HepG2 (cell line): ENCODE data around the gene IMMT. TPM values are rescaled to one million over a fixed set of nuclear protein-coding genes. Genes with fewer than 3 reads are reported as not detected.

Experiments used
- CEBPG ChIP-seq: IDR thresholded peaks from 2 replicates; pipeline ENCODE4 v1.6.1; 2016
- FOSL2 ChIP-seq: sonication (generic); formaldehyde crosslinking; IDR thresholded peaks from 2 replicates; pipeline ENCODE4 v1.4.0; 2020; ENCODE audit warnings: missing genetic modification reagents
- HNF4A ChIP-seq: sonication (generic); formaldehyde crosslinking; IDR thresholded peaks from 2 replicates; pipeline ENCODE4 v1.4.0; 2020; ENCODE audit warnings: missing genetic modification reagents
- HNF4G ChIP-seq, 2 experiments: sonication (generic) in 1 of 2; formaldehyde crosslinking in 1 of 2; IDR thresholded peaks; 2 replicates each; pipeline versions ENCODE4 v1.4.0 to v1.6.1; 2011 to 2020; ENCODE audit warnings: borderline replicate concordance in 2 of 2, low read depth in 2 of 2, mild to moderate bottlenecking in 2 of 2, low read length in 1 of 2, missing genetic modification reagents in 1 of 2, moderate library complexity in 1 of 2
- IRX3 ChIP-seq: sonication (generic); formaldehyde crosslinking; IDR thresholded peaks from 2 replicates; pipeline ENCODE4 v1.8.1; 2023; ENCODE audit warnings: mild to moderate bottlenecking, low read depth, missing genetic modification reagents, borderline replicate concordance
- MAF1 ChIP-seq: sonication (generic); formaldehyde crosslinking; IDR thresholded peaks from 2 replicates; pipeline ENCODE4 v1.5.0; 2020; ENCODE audit warnings: missing genetic modification reagents, borderline replicate concordance
- NAIF1 ChIP-seq: sonication (generic); formaldehyde crosslinking; IDR thresholded peaks from 2 replicates; pipeline ENCODE4 v1.5.0; 2020; ENCODE audit warnings: mild to moderate bottlenecking, missing genetic modification reagents, borderline replicate concordance
- NCOA1 ChIP-seq: sonication (generic); formaldehyde crosslinking; IDR thresholded peaks from 2 replicates; pipeline ENCODE4 v1.9.0; 2021; ENCODE audit warnings: missing genetic modification reagents
- NCOA2 ChIP-seq: sonication (generic); formaldehyde crosslinking; IDR thresholded peaks from 2 replicates; pipeline ENCODE4 v1.8.0; 2022; ENCODE audit warnings: inconsistent platforms
- NFE2 ChIP-seq: sonication (generic); formaldehyde crosslinking; IDR thresholded peaks from 2 replicates; pipeline ENCODE4 v1.4.0; 2020; ENCODE audit warnings: missing genetic modification reagents
- NFKBIZ ChIP-seq: IDR thresholded peaks from 2 replicates; pipeline ENCODE4 v1.6.1; 2018; ENCODE audit warnings: missing genetic modification reagents, missing compliant biosample characterization
- RELA ChIP-seq: sonication (generic); formaldehyde crosslinking; IDR thresholded peaks from 2 replicates; pipeline ENCODE4 v1.4.0; 2020; ENCODE audit warnings: missing genetic modification reagents
- RFX5 ChIP-seq: IDR thresholded peaks from 2 replicates; pipeline ENCODE4 v1.6.1; 2011; ENCODE audit warnings: low read depth, low read length, improper control_type of control experiment
- SALL1 ChIP-seq: sonication (generic); formaldehyde crosslinking; IDR thresholded peaks from 2 replicates; pipeline ENCODE4 v1.8.0; 2022; ENCODE audit warnings: mild to moderate bottlenecking, missing genetic modification reagents
- TGIF2 ChIP-seq: IDR thresholded peaks from 2 replicates; pipeline ENCODE4 v1.6.1; 2016; ENCODE audit warnings: control low read depth, missing compliant biosample characterization
- ZFP36L2 ChIP-seq: sonication (generic); formaldehyde crosslinking; IDR thresholded peaks from 2 replicates; pipeline ENCODE4 v1.4.0; 2020; ENCODE audit warnings: missing genetic modification reagents
- ZFY ChIP-seq: sonication (generic); formaldehyde crosslinking; IDR thresholded peaks from 2 replicates; pipeline ENCODE4 v1.4.0; 2020; ENCODE audit warnings: missing genetic modification reagents
- ZNF30 ChIP-seq: sonication (generic); formaldehyde crosslinking; IDR thresholded peaks from 2 replicates; pipeline ENCODE4 v1.5.0; 2020; ENCODE audit warnings: mild to moderate bottlenecking, missing genetic modification reagents
- ZNF33B ChIP-seq: sonication (generic); formaldehyde crosslinking; IDR thresholded peaks from 2 replicates; pipeline ENCODE4 v1.5.1; 2020; ENCODE audit warnings: mild to moderate bottlenecking, missing genetic modification reagents
- ZNF607 ChIP-seq: sonication (generic); formaldehyde crosslinking; IDR thresholded peaks from 2 replicates; pipeline ENCODE4 v1.5.1; 2020; ENCODE audit warnings: missing genetic modification reagents, mild to moderate bottlenecking, borderline replicate concordance
- ZNF639 ChIP-seq: conservative IDR thresholded peaks from 2 replicates; pipeline ENCODE4 v1.6.1; 2018; ENCODE audit warnings: missing genetic modification reagents
- ZNF678 ChIP-seq: sonication (generic); formaldehyde crosslinking; IDR thresholded peaks from 2 replicates; pipeline ENCODE4 v1.4.0; 2020; ENCODE audit warnings: mild to moderate bottlenecking, missing genetic modification reagents
- ZNF749 ChIP-seq: sonication (generic); formaldehyde crosslinking; IDR thresholded peaks from 2 replicates; pipeline ENCODE4 v1.8.0; 2022; ENCODE audit warnings: mild to moderate bottlenecking, missing genetic modification reagents, moderate library complexity, borderline replicate concordance
- ZNF777 ChIP-seq: sonication (generic); formaldehyde crosslinking; IDR thresholded peaks from 2 replicates; pipeline ENCODE4 v1.4.0; 2020; ENCODE audit warnings: missing genetic modification reagents
- polyA plus RNA-seq, 8 experiments: library from polyadenylated mRNA; depleted of rRNA in 3 of 8; stranded (reverse) in 7 of 8; unstranded in 1 of 8; fragments of >200 nt; fragmentation: Illumina TruSeq in 4 of 8; extraction: Trizol in 4 of 8; gene quantifications; 2 replicates each; pipeline versions ENCODE4 v1.2.1 to v1.2.3, GENCODE V29; 2011 to 2016; ENCODE audit warnings: low read depth in 4 of 8, missing spikeins in 1 of 8, mixed read lengths in 1 of 8; ENCODE audit not compliant: insufficient read depth in 1 of 8
- total RNA-seq, 5 experiments: library from RNA; depleted of rRNA; stranded (reverse); fragments of >200 nt; fragmentation: Illumina TruSeq; extraction: Trizol; gene quantifications; 2 replicates each; pipeline ENCODE4 v1.2.3, GENCODE V29; 2016; ENCODE audit warnings: low read depth in 1 of 5
- TF ChIP-seq, protein P1 (sequence below): sonication (generic); formaldehyde crosslinking; IDR thresholded peaks from 2 replicates; pipeline ENCODE4 v1.8.0; 2023; ENCODE audit warnings: mild to moderate bottlenecking, missing genetic modification reagents
- TF ChIP-seq, protein P2 (sequence below): sonication (generic); formaldehyde crosslinking; IDR thresholded peaks from 2 replicates; pipeline ENCODE4 v1.4.0; 2020; ENCODE audit warnings: missing genetic modification reagents, borderline replicate concordance

Gene IMMT
- total and polyA plus RNA-seq, 2 of the 13 experiments (the other 11 are each of a cell fraction or from before 2014, with no cell fraction given): 63.5 to 119 TPM

GRCh38 chr2:86195808-86196387, 636 bp upstream of the IMMT start (continued):
- no peak for TF ChIP-seq ZNF639 (CRISPR knock-in tag)
- no peak for TF ChIP-seq NFKBIZ (CRISPR knock-in tag)
- no peak for TF ChIP-seq ZNF30
- TF ChIP-seq ZNF749: 0 out of 2 replicates have a peak, but pooled peaks have one; percentile 57
- no peak for TF ChIP-seq MAF1 (CRISPR knock-in tag)
- TF ChIP-seq SALL1 (CRISPR knock-in tag): no peak
- no peak for TF ChIP-seq NCOA1 (CRISPR knock-in tag)
- no peak for TF ChIP-seq HNF4G (IDR thresholded peaks at IDR 0.05; ENCODE audit: borderline replicate concordance, low read depth, low read length)
- 0 out of 2 replicates have a peak, but pooled peaks have one; percentile 16 for TF ChIP-seq HNF4G (CRISPR knock-in tag; IDR thresholded peaks at IDR 0.05; ENCODE audit: borderline replicate concordance, low read depth)
- no peak for TF ChIP-seq ZNF678
- TF ChIP-seq CEBPG (CRISPR knock-in tag): peak; percentile 36; the same call in 1 of the 2 replicates
- TF ChIP-seq IRX3 (CRISPR knock-in tag): no peak
- 0 out of 2 replicates have a peak, but pooled peaks have one; percentile 2 for TF ChIP-seq ZNF607
- 0 out of 2 replicates have a peak, but pooled peaks have one; percentile 52 for TF ChIP-seq FOSL2
- TF ChIP-seq ZFY: no peak
- TF ChIP-seq, protein P1, sequence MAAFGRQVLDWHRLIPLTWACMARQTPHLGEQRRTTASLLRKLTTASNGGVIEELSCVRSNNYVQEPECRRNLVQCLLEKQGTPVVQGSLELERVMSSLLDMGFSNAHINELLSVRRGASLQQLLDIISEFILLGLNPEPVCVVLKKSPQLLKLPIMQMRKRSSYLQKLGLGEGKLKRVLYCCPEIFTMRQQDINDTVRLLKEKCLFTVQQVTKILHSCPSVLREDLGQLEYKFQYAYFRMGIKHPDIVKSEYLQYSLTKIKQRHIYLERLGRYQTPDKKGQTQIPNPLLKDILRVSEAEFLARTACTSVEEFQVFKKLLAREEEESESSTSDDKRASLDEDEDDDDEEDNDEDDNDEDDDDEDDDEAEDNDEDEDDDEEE (CRISPR knock-in tag): peak; percentile 70; the same call in 1 of the 2 replicates
- TF ChIP-seq RELA: no peak
- no peak for TF ChIP-seq RFX5
- TF ChIP-seq HNF4A: no peak
- peak; percentile 87 for TF ChIP-seq TGIF2 (CRISPR knock-in tag)
- no peak for TF ChIP-seq ZNF777 (CRISPR knock-in tag)
- TF ChIP-seq NFE2 (CRISPR knock-in tag): no peak
- no peak for TF ChIP-seq ZFP36L2 (CRISPR knock-in tag)
- peak; percentile 1; the same call in 1 of the 2 replicates for TF ChIP-seq NAIF1
- TF ChIP-seq NCOA2 (CRISPR knock-in tag): no peak
- TF ChIP-seq, protein P2, sequence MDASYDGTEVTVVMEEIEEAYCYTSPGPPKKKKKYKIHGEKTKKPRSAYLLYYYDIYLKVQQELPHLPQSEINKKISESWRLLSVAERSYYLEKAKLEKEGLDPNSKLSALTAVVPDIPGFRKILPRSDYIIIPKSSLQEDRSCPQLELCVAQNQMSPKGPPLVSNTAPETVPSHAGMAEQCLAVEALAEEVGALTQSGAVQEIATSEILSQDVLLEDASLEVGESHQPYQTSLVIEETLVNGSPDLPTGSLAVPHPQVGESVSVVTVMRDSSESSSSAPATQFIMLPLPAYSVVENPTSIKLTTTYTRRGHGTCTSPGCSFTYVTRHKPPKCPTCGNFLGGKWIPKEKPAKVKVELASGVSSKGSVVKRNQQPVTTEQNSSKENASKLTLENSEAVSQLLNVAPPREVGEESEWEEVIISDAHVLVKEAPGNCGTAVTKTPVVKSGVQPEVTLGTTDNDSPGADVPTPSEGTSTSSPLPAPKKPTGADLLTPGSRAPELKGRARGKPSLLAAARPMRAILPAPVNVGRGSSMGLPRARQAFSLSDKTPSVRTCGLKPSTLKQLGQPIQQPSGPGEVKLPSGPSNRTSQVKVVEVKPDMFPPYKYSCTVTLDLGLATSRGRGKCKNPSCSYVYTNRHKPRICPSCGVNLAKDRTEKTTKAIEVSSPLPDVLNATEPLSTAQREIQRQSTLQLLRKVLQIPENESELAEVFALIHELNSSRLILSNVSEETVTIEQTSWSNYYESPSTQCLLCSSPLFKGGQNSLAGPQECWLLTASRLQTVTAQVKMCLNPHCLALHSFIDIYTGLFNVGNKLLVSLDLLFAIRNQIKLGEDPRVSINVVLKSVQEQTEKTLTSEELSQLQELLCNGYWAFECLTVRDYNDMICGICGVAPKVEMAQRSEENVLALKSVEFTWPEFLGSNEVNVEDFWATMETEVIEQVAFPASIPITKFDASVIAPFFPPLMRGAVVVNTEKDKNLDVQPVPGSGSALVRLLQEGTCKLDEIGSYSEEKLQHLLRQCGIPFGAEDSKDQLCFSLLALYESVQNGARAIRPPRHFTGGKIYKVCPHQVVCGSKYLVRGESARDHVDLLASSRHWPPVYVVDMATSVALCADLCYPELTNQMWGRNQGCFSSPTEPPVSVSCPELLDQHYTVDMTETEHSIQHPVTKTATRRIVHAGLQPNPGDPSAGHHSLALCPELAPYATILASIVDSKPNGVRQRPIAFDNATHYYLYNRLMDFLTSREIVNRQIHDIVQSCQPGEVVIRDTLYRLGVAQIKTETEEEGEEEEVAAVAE (CRISPR knock-in tag): no peak
- no peak for TF ChIP-seq ZNF33B (CRISPR knock-in tag)
